ENCODE measurements around the gene F5. TPM values are rescaled to one million over a fixed set of nuclear protein-coding genes. Genes with fewer than 3 reads are reported as not detected.
A peak's percentile ranks its signal among the peaks of the same experiment; 100 is the strongest.
"Not testable (repeated sequence)": the region's sequence is repeated elsewhere in the genome, so short reads cannot be mapped to it uniquely, and the experiment has no call there.

F5 gene
- total RNA-seq, 2 donors from 2014 or later = 0.68 to 0.85 TPM

- no peaks in the 10 kb centered on the region for H3K27me3 ChIP-seq (replicated peaks; ENCODE audit: insufficient read depth)
- no peaks in the 10 kb centered on the region for H3K36me3 ChIP-seq
- no peak for DNase-seq (ENCODE audit: low spot score)
- H3K4me3 ChIP-seq = no peak overlapping the region
- H3K4me1 ChIP-seq (ENCODE audit: control insufficient read depth in 1 of 2, low read depth in 2 of 2) = peaks cover 12 to 25% of the 10 kb centered on the region in 2 donors
- no peaks in the 10 kb centered on the region for H3K9me3 ChIP-seq
- H3K27ac ChIP-seq = peak overlapping the region in 1 of 2 donors; percentile 8
- ATAC-seq (ENCODE audit: insufficient number of reproducible peaks, low FRiP score, low read depth) = no peak
- no peak for TF ChIP-seq CTCF (IDR thresholded peaks at IDR 0.05)
Observed at GRCh38 chr1:169509354-169509753, 76.9 kb downstream of the F5 start.

- ATAC-seq (ENCODE audit: insufficient number of reproducible peaks, low FRiP score, low read depth) = no peak
- no peaks in the 10 kb centered on the region for H3K9me3 ChIP-seq
- peaks cover 12 to 25% of the 10 kb centered on the region in 2 donors for H3K4me1 ChIP-seq (ENCODE audit: control insufficient read depth in 1 of 2, low read depth in 2 of 2)
- H3K4me3 ChIP-seq = no peak overlapping the region
- H3K36me3 ChIP-seq = no peaks in the 10 kb centered on the region
- no peak for DNase-seq (ENCODE audit: low spot score)
- H3K27ac ChIP-seq = no peak overlapping the region
- TF ChIP-seq CTCF (IDR thresholded peaks at IDR 0.05) = no peak
- no peaks in the 10 kb centered on the region for H3K27me3 ChIP-seq (replicated peaks; ENCODE audit: insufficient read depth)
Observed at GRCh38 chr1:169508432-169509338, 77.6 kb downstream of the F5 start.

GRCh38 chr1:169507413-169507812 is 78.9 kb downstream of the F5 start:
- H3K36me3 ChIP-seq = no peaks in the 10 kb centered on the region
- DNase-seq (ENCODE audit: low spot score) (no peak), ATAC-seq (ENCODE audit: insufficient number of reproducible peaks, low FRiP score, low read depth) (no peak)
- H3K27me3 ChIP-seq (replicated peaks; ENCODE audit: insufficient read depth) = no peaks in the 10 kb centered on the region
- no peak overlapping the region for H3K27ac ChIP-seq
- TF ChIP-seq CTCF (IDR thresholded peaks at IDR 0.05) = no peak
- peaks cover 12 to 25% of the 10 kb centered on the region in 2 donors for H3K4me1 ChIP-seq (ENCODE audit: control insufficient read depth in 1 of 2, low read depth in 2 of 2)
- H3K4me3 ChIP-seq = no peak overlapping the region
- no peaks in the 10 kb centered on the region for H3K9me3 ChIP-seq

- not testable (repeated sequence) for H3K27ac ChIP-seq; H3K4me1 ChIP-seq (ENCODE audit: control insufficient read depth in 1 of 2, low read depth in 2 of 2); H3K27me3 ChIP-seq (replicated peaks; ENCODE audit: insufficient read depth); H3K4me3 ChIP-seq; DNase-seq (ENCODE audit: low spot score); H3K9me3 ChIP-seq; ATAC-seq (ENCODE audit: insufficient number of reproducible peaks, low FRiP score, low read depth); H3K36me3 ChIP-seq
Observed at GRCh38 chr1:169503601-169504000, 82.7 kb downstream of the F5 start.

GRCh38 chr1:169499807-169500206 is 86.5 kb downstream of the F5 start:
- no peaks in the 10 kb centered on the region for H3K4me1 ChIP-seq (ENCODE audit: control insufficient read depth in 1 of 2, low read depth in 2 of 2)
- H3K4me3 ChIP-seq = no peak overlapping the region
- H3K27ac ChIP-seq = no peak overlapping the region
- ATAC-seq (ENCODE audit: insufficient number of reproducible peaks, low FRiP score, low read depth) (no peak), DNase-seq (ENCODE audit: low spot score) (no peak)
- H3K9me3 ChIP-seq = no peaks in the 10 kb centered on the region
- TF ChIP-seq CTCF (IDR thresholded peaks at IDR 0.05) = no peak
- no peaks in the 10 kb centered on the region for H3K27me3 ChIP-seq (replicated peaks; ENCODE audit: insufficient read depth)
- H3K36me3 ChIP-seq = no peaks in the 10 kb centered on the region
